ENCODE results near the gene TBL1Y.

DNA sequence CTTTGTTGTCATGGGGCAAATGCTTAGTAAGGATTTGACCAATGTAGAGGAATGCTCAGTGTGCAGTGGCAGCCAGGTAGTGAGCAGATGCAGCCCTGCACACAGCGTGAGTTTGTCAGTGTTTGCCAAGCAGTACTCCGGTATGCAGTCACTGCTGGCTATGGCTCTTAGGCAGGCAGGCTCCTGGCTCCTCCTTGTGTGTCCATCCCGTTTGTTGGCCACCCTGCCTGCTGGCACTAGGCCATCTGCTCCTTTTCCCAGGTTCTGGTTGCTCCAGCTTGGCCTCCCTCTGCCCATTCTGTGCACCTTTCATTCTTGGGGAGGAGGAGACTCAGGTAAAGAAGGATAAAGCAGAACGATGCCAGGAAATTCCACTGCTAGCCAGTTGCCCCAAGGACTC, 106.0 kb downstream of the TBL1Y start:
- TF ChIP-seq, protein P1, sequence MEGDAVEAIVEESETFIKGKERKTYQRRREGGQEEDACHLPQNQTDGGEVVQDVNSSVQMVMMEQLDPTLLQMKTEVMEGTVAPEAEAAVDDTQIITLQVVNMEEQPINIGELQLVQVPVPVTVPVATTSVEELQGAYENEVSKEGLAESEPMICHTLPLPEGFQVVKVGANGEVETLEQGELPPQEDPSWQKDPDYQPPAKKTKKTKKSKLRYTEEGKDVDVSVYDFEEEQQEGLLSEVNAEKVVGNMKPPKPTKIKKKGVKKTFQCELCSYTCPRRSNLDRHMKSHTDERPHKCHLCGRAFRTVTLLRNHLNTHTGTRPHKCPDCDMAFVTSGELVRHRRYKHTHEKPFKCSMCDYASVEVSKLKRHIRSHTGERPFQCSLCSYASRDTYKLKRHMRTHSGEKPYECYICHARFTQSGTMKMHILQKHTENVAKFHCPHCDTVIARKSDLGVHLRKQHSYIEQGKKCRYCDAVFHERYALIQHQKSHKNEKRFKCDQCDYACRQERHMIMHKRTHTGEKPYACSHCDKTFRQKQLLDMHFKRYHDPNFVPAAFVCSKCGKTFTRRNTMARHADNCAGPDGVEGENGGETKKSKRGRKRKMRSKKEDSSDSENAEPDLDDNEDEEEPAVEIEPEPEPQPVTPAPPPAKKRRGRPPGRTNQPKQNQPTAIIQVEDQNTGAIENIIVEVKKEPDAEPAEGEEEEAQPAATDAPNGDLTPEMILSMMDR (conservative IDR thresholded peaks at IDR 0.05; ENCODE audit: low read length) = no peak
- no peak for TF ChIP-seq EZH2phosphoT487 (IDR thresholded peaks at IDR 0.05; ENCODE audit: borderline replicate concordance)

Measured in Loucy (cell line).